ENCODE measurements around the gene PAK6. TPM values are rescaled to one million over a fixed set of nuclear protein-coding genes. Genes with fewer than 3 reads are reported as not detected.

Gene PAK6
- total and polyA plus RNA-seq, 9 of the 15 experiments (the other 6 are each of a cell fraction or from before 2014, with no cell fraction given) = 0.03 to 0.74 (median 0.16) TPM; not detected in 2

GRCh38 chr15:40290918-40291574 lies 52.2 kb downstream of the PAK6 start (continued):
- TF ChIP-seq, protein P1, sequence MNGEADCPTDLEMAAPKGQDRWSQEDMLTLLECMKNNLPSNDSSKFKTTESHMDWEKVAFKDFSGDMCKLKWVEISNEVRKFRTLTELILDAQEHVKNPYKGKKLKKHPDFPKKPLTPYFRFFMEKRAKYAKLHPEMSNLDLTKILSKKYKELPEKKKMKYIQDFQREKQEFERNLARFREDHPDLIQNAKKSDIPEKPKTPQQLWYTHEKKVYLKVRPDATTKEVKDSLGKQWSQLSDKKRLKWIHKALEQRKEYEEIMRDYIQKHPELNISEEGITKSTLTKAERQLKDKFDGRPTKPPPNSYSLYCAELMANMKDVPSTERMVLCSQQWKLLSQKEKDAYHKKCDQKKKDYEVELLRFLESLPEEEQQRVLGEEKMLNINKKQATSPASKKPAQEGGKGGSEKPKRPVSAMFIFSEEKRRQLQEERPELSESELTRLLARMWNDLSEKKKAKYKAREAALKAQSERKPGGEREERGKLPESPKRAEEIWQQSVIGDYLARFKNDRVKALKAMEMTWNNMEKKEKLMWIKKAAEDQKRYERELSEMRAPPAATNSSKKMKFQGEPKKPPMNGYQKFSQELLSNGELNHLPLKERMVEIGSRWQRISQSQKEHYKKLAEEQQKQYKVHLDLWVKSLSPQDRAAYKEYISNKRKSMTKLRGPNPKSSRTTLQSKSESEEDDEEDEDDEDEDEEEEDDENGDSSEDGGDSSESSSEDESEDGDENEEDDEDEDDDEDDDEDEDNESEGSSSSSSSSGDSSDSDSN (IDR thresholded peaks at IDR 0.05; ENCODE audit: borderline replicate concordance in 1 of 2, low read depth in 2 of 2, low read length in 2 of 2) = peak; percentile 84 to 85; a peak in 3 of 4 replicates
- TF ChIP-seq FUS (optimal IDR thresholded peaks at IDR 0.05; ENCODE audit: low read depth, low read length) = peak; percentile 85
- TF ChIP-seq, protein P2, sequence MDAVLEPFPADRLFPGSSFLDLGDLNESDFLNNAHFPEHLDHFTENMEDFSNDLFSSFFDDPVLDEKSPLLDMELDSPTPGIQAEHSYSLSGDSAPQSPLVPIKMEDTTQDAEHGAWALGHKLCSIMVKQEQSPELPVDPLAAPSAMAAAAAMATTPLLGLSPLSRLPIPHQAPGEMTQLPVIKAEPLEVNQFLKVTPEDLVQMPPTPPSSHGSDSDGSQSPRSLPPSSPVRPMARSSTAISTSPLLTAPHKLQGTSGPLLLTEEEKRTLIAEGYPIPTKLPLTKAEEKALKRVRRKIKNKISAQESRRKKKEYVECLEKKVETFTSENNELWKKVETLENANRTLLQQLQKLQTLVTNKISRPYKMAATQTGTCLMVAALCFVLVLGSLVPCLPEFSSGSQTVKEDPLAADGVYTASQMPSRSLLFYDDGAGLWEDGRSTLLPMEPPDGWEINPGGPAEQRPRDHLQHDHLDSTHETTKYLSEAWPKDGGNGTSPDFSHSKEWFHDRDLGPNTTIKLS (IDR thresholded peaks at IDR 0.05; ENCODE audit: borderline replicate concordance, low read depth) = peak; percentile 47; the same call in 1 of the 2 replicates
- peak; percentile 75 for TF ChIP-seq POLR2G (IDR thresholded peaks at IDR 0.05; ENCODE audit: low read depth, low read length)
- TF ChIP-seq ZNF282 (CRISPR knock-in tag; IDR thresholded peaks at IDR 0.05) = peak; percentile 74; the same call in 1 of the 2 replicates
- peak; percentile 54; the same call in 1 of the 2 replicates for TF ChIP-seq ZNF431 (CRISPR knock-in tag; IDR thresholded peaks at IDR 0.05)
- peak; percentile 51 for TF ChIP-seq MYC (IDR thresholded peaks at IDR 0.05; ENCODE audit: low read depth, low read length)
- no peak for TF ChIP-seq MYC (CRISPR knock-in tag; IDR thresholded peaks at IDR 0.05; ENCODE audit: borderline replicate concordance, low read depth)
- TF ChIP-seq NRF1 (conservative IDR thresholded peaks at IDR 0.05 in 1 of 2, IDR thresholded peaks at IDR 0.05 in 1 of 2) = peak; percentile 65 to 71; a peak in 3 of 4 replicates
- TF ChIP-seq, protein P3, sequence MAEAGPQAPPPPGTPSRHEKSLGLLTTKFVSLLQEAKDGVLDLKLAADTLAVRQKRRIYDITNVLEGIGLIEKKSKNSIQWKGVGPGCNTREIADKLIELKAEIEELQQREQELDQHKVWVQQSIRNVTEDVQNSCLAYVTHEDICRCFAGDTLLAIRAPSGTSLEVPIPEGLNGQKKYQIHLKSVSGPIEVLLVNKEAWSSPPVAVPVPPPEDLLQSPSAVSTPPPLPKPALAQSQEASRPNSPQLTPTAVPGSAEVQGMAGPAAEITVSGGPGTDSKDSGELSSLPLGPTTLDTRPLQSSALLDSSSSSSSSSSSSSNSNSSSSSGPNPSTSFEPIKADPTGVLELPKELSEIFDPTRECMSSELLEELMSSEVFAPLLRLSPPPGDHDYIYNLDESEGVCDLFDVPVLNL (CRISPR knock-in tag; IDR thresholded peaks at IDR 0.05; ENCODE audit: low read depth) = 0 out of 2 replicates have a peak, but pooled peaks have one; percentile 14
- TF ChIP-seq, protein P4, sequence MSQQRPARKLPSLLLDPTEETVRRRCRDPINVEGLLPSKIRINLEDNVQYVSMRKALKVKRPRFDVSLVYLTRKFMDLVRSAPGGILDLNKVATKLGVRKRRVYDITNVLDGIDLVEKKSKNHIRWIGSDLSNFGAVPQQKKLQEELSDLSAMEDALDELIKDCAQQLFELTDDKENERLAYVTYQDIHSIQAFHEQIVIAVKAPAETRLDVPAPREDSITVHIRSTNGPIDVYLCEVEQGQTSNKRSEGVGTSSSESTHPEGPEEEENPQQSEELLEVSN (IDR thresholded peaks at IDR 0.05; ENCODE audit: borderline replicate concordance in 1 of 2, extremely low read depth in 1 of 2, insufficient read depth in 1 of 2, insufficient read length in 1 of 2, low read depth in 1 of 2, low read length in 1 of 2, poor library complexity in 1 of 2, severe bottlenecking in 1 of 2) = peak; percentile 84 to 87
- peak; percentile 57; the same call in 1 of the 2 replicates for TF ChIP-seq KLF1 (tag; IDR thresholded peaks at IDR 0.05)
- TF ChIP-seq TBP (optimal IDR thresholded peaks at IDR 0.05; ENCODE audit: low read depth, low read length) = peak; percentile 16
- no peak for TF ChIP-seq ZNF518B (CRISPR knock-in tag; IDR thresholded peaks at IDR 0.05)
- TF ChIP-seq U2AF1 (optimal IDR thresholded peaks at IDR 0.05; ENCODE audit: low read depth, low read length) = peak; percentile 71
- TF ChIP-seq SNIP1 (IDR thresholded peaks at IDR 0.05; ENCODE audit: low read depth) = no peak
- no peak for TF ChIP-seq ZNF830 (CRISPR knock-in tag; IDR thresholded peaks at IDR 0.05)

Measured in K562 (cell line).